Measurements from ENCODE around the gene ALDH1L1. TPM values are rescaled to one million over a fixed set of nuclear protein-coding genes. Genes with fewer than 3 reads are reported as not detected.

Gene ALDH1L1
- total and polyA plus RNA-seq, 2 experiments from 2014 or later: 1.0 to 1.3 TPM

- TF ChIP-seq ZNF462 (CRISPR knock-in tag; IDR thresholded peaks at IDR 0.05) (no peak), REST (IDR thresholded peaks at IDR 0.05; ENCODE audit: unreplicated experiment) (no peak), STAT1 (IDR thresholded peaks at IDR 0.05; ENCODE audit: unreplicated experiment) (no peak), EZH2 (IDR thresholded peaks at IDR 0.05; ENCODE audit: low read depth, unreplicated experiment) (no peak), ETS1 (IDR thresholded peaks at IDR 0.05) (no peak)
These were observed 26.8 kb upstream of the ALDH1L1 start (continued) for GRCh38 chr3:126207166-126207565.
